Stomach (tissue), 9 donors: ENCODE results near the gene DQX1. TPM values are rescaled to one million over a fixed set of nuclear protein-coding genes. Genes with fewer than 3 reads are reported as not detected.

ENCODE experiments used
- DNase-seq, 2 donors: peaks; one replicate each; pipeline versions ENCODE4 v3.0.0 to v3.0.0-alpha.2; 2013 to 2019
- H3K27ac ChIP-seq, 5 donors: fragments of 200-600 bp in 4 of 5; sonication (generic) in 4 of 5; one replicate each; pipeline ENCODE4 v1.5.1; 2013 to 2019; ENCODE audit warnings: mild to moderate bottlenecking in 1 of 5, moderate library complexity in 1 of 5
- H3K27me3 ChIP-seq, 3 donors: fragments of 200-600 bp; sonication (generic); one replicate each; pipeline ENCODE4 v1.5.1; 2017 to 2019; ENCODE audit warnings: mixed run types in 1 of 3
- H3K36me3 ChIP-seq, 4 donors: fragments of 200-600 bp; sonication (generic); 1 replicate in 3 of 4; 2 replicates in 1 of 4; pipeline ENCODE4 v1.5.1; 2016 to 2019
- H3K4me1 ChIP-seq, 4 donors: fragments of 200-600 bp; sonication (generic); one replicate each; pipeline ENCODE4 v1.5.1; 2016 to 2019
- H3K4me3 ChIP-seq, 4 donors: fragments of 200-600 bp; sonication (generic) in 3 of 4; one replicate each; pipeline ENCODE4 v1.5.1; 2016 to 2019; ENCODE audit warnings: mild to moderate bottlenecking in 1 of 4
- H3K9me3 ChIP-seq, 4 donors: fragments of 200-600 bp; sonication (generic); one replicate each; pipeline ENCODE4 v1.5.1; 2016 to 2019
- EP300 ChIP-seq: sonication (generic); formaldehyde crosslinking; IDR thresholded peaks from one replicate; pipeline ENCODE4 v1.6.1; 2017; ENCODE audit warnings: antibody characterized with exemption
- POLR2A ChIP-seq, 4 donors: fragments of 450-650 bp; IDR thresholded peaks; one replicate each; pipeline ENCODE4 v1.6.1; 2016; ENCODE audit warnings: antibody characterized with exemption in 4 of 4, control low read depth in 2 of 4, mild to moderate bottlenecking in 1 of 4, moderate library complexity in 1 of 4
- POLR2AphosphoS5 ChIP-seq, 3 donors: sonication (generic); formaldehyde crosslinking; IDR thresholded peaks; one replicate each; pipeline ENCODE4 v1.6.1; 2016; ENCODE audit warnings: antibody characterized with exemption in 3 of 3
- WGBS, 5 donors: extraction: QIAGEN DNeasy Blood & Tissue Kit in 3 of 5; methylation state at CpG; one replicate each; pipeline versions ENCODE4 v1.1.5 to v1.1.7; 2013 to 2018; 5-methylcytosine and 5-hydroxymethylcytosine counted together
- intact Hi-C: fragments of 100-400 bp; cut with DNase I; formaldehyde crosslinking; loops from one replicate; pipeline ENCODE4 v1.15.1; 2023; ENCODE audit warnings: low total_unique reads
- polyA plus RNA-seq, 3 donors: library from polyadenylated mRNA; stranded (reverse); fragments of 200-250 nt; gene quantifications; one replicate each; pipeline ENCODE4 v1.2.3, GENCODE V29; 2013
- total RNA-seq, 5 donors: library from RNA; depleted of rRNA; stranded (reverse); fragments of >200 nt; gene quantifications; one replicate each; pipeline versions ENCODE4 v1.1.0 to v1.2.3, GENCODE V29; 2014 to 2016
- TF ChIP-seq, protein P1 (sequence below), 7 experiments: fragments of 450-650 bp in 4 of 7; fragments of 200-600 bp in 3 of 7; sonication (generic) in 3 of 7; IDR thresholded peaks; one replicate each; pipeline ENCODE4 v1.5.1; 2016 to 2019; ENCODE audit warnings: antibody characterized with exemption in 7 of 7, control low read depth in 2 of 7, mild to moderate bottlenecking in 1 of 7
- donor health status: healthy with polysubstance abuse.
- donor health status: Bipolar disorder and iron deficiency.
- donor health status: healthy.

The DQX1 gene
- total and polyA plus RNA-seq, 8 donors = 2.1 to 42.6 (median 10.3) TPM

- TF ChIP-seq EP300 (no peak), POLR2A (IDR thresholded peaks at IDR 0.05) (peak in 1 of 4 donors; percentile 70), POLR2AphosphoS5 (IDR thresholded peaks at IDR 0.05) (peak; percentile 83 to 97 (median 91))
- TF ChIP-seq, protein P1, sequence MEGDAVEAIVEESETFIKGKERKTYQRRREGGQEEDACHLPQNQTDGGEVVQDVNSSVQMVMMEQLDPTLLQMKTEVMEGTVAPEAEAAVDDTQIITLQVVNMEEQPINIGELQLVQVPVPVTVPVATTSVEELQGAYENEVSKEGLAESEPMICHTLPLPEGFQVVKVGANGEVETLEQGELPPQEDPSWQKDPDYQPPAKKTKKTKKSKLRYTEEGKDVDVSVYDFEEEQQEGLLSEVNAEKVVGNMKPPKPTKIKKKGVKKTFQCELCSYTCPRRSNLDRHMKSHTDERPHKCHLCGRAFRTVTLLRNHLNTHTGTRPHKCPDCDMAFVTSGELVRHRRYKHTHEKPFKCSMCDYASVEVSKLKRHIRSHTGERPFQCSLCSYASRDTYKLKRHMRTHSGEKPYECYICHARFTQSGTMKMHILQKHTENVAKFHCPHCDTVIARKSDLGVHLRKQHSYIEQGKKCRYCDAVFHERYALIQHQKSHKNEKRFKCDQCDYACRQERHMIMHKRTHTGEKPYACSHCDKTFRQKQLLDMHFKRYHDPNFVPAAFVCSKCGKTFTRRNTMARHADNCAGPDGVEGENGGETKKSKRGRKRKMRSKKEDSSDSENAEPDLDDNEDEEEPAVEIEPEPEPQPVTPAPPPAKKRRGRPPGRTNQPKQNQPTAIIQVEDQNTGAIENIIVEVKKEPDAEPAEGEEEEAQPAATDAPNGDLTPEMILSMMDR (IDR thresholded peaks at IDR 0.05) = peak in 1 of 7 experiments; percentile 6
- peak within 1 kb of the TSS; percentile 78 to 94 (median 92) for H3K4me3 ChIP-seq
- DNase-seq = peak; percentile 99 to 100
- 0 to 1% (median 0%) methylated on average over 22 to 87 of the region's 87 CpGs for WGBS, 5 donors
- H3K4me1 ChIP-seq = peaks cover 25 to 53% (median 35%) of the 10 kb centered on the region in 4 donors
- H3K27ac ChIP-seq = peak within 1 kb of the TSS; percentile 68 to 96 (median 91)
- H3K36me3 ChIP-seq = peaks cover 23 to 59% (median 47%) of the 10 kb centered on the region in 4 donors
- H3K27me3 ChIP-seq = no peaks in the 10 kb centered on the region
- intact Hi-C loops = loop anchor here (10.0 kb wide), 1 partner anchor 55 kb away; no protein-coding TSS in a partner anchor
- H3K9me3 ChIP-seq = no peaks in the 10 kb centered on the region
These were observed 3.6 kb upstream of the DQX1 start, which contains the start of the genes AUP1 and HTRA2 for GRCh38 chr2:74529357-74530238. AUP1 (minus strand) TSS chr2:74529706; CDS start chr2:74529629, 77 bp downstream. HTRA2 (plus strand) TSS chr2:74529933; CDS start chr2:74530007, 74 bp downstream.

DNA sequence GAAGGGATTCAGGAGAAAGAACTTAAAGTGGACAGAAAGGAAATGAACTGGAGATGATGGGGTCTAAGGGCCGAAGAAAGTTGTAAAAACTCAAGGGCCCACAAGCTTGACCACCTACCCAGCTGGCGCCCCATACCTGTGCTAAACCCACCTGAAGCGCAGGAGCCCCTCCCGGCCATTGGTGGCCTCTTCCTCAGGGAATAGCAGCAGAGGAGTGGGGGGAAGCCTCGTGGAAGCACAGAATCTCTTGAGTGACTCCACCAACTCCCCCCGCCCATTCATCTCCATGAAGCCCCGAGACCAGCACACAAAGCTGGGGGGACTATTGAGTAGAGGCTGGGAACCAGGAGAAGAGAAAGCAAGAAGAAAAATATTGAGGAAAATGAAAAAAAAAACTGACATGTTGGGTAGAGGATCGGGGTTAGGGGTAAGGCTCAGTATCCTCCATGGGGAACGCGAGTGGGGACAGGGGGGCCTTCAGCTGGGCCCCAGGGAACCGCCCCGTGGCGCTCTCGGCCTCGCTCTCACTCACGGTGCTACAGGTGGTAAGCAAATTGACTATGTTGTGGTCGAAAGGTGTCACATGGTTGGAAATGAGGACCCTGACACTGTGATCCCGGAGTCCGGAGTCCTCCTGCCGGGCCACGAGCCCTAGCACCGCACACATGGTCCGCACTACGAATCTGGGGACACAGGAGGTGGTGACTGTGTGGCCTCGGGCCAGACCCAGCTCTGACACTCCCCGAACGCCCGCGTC is 2.7 kb upstream of the DQX1 start:
- TF ChIP-seq POLR2A (IDR thresholded peaks at IDR 0.05) = no peak
- no peak for DNase-seq
- intact Hi-C loops = no loop called here
- Histone ChIP-seq H3K4me1 (peaks cover 25 to 53% (median 35%) of the 10 kb centered on the region in 4 donors), H3K4me3 (peak overlapping the region; percentile 78 to 94 (median 92)), H3K27me3 (no peaks in the 10 kb centered on the region), H3K36me3 (peaks cover 23 to 52% (median 44%) of the 10 kb centered on the region in 4 donors), H3K9me3 (no peaks in the 10 kb centered on the region), H3K27ac (peak overlapping the region; percentile 68 to 96 (median 91))
- 14 to 17% (median 14%) methylated on average over 24 to 29 of the region's 29 CpGs for WGBS, 5 donors

- 92 to 97% (median 94%) methylated on average over 9 of the region's 9 CpGs for WGBS, 5 donors
- peaks cover 23 to 42% (median 34%) of the 10 kb centered on the region in 4 donors for H3K36me3 ChIP-seq
- TF ChIP-seq POLR2AphosphoS5 (IDR thresholded peaks at IDR 0.05) (no peak), EP300 (no peak), POLR2A (IDR thresholded peaks at IDR 0.05) (no peak)
- TF ChIP-seq, protein P1 (IDR thresholded peaks at IDR 0.05) = no peak
- H3K4me1 ChIP-seq = peaks cover 25 to 53% (median 35%) of the 10 kb centered on the region in 4 donors
- no peak for DNase-seq
- intact Hi-C loops = no loop called here
- H3K27me3 ChIP-seq = no peaks in the 10 kb centered on the region
- H3K9me3 ChIP-seq = no peaks in the 10 kb centered on the region
- H3K27ac ChIP-seq = no peak overlapping the region
- H3K4me3 ChIP-seq = no peak overlapping the region
These were observed 1.7 kb upstream of the DQX1 start for GRCh38 chr2:74527741-74528140.

DNA sequence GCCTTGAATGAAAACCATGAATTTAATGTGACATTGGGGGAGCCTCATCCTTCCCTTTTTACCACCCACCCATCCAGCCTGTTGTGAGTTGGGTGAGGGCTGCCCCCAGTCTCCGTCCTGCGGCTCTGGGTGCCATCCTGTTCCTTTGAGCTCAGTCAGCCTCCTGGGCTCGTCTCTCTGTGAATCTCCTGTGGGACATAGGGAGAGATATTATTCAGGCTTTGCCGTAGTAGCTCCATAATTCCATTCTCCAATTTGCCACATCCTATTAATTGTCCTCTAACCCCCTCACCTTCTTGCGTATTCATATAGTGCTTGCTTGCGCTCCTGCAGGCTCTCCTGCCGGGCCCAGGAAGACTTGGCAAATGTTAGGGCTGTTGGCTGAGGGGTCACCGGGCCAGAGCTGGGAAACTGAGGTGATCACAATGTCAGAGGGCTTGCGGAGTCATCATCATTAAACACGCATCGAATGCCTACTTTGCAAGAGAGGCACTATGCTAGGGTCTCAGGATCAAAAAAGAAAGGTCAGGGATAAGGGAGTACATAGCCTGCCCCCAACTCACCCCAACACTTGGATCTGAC is 709 bp upstream of the DQX1 start:
- no peak overlapping the region for H3K27ac ChIP-seq
- 96 to 99% (median 98%) methylated on average over 11 of the region's 11 CpGs for WGBS, 5 donors
- no peaks in the 10 kb centered on the region for H3K9me3 ChIP-seq
- intact Hi-C loops = no loop called here
- no peaks in the 10 kb centered on the region for H3K27me3 ChIP-seq
- DNase-seq = no peak
- H3K36me3 ChIP-seq = peaks cover 23 to 36% (median 29%) of the 10 kb centered on the region in 4 donors
- H3K4me1 ChIP-seq = peaks cover 25 to 45% (median 32%) of the 10 kb centered on the region in 4 donors
- H3K4me3 ChIP-seq = no peak overlapping the region
- TF ChIP-seq, protein P1 (IDR thresholded peaks at IDR 0.05) = no peak
- TF ChIP-seq POLR2AphosphoS5 (IDR thresholded peaks at IDR 0.05) (no peak), POLR2A (IDR thresholded peaks at IDR 0.05) (no peak)
